HT1080 (cell line): ENCODE results near the gene GID8. TPM values are rescaled to one million over a fixed set of nuclear protein-coding genes. Genes with fewer than 3 reads are reported as not detected.
"Not testable (repeated sequence)": the region's sequence is repeated elsewhere in the genome, so short reads cannot be mapped to it uniquely, and the experiment has no call there.

Experiments used
- DNase-seq: peaks from one replicate; pipeline ENCODE4 v3.0.0-alpha.2; 2015; ENCODE audit warnings: low read depth
- total RNA-seq: library from RNA; depleted of rRNA; stranded (reverse); fragments of >200 nt; shearing (Covaris generic); gene quantifications from 2 replicates; pipeline ENCODE4 v1.2.3, GENCODE V29; 2014

GID8 gene
- total RNA-seq, 1 experiment from 2014 or later: 29.2 TPM

DNA sequence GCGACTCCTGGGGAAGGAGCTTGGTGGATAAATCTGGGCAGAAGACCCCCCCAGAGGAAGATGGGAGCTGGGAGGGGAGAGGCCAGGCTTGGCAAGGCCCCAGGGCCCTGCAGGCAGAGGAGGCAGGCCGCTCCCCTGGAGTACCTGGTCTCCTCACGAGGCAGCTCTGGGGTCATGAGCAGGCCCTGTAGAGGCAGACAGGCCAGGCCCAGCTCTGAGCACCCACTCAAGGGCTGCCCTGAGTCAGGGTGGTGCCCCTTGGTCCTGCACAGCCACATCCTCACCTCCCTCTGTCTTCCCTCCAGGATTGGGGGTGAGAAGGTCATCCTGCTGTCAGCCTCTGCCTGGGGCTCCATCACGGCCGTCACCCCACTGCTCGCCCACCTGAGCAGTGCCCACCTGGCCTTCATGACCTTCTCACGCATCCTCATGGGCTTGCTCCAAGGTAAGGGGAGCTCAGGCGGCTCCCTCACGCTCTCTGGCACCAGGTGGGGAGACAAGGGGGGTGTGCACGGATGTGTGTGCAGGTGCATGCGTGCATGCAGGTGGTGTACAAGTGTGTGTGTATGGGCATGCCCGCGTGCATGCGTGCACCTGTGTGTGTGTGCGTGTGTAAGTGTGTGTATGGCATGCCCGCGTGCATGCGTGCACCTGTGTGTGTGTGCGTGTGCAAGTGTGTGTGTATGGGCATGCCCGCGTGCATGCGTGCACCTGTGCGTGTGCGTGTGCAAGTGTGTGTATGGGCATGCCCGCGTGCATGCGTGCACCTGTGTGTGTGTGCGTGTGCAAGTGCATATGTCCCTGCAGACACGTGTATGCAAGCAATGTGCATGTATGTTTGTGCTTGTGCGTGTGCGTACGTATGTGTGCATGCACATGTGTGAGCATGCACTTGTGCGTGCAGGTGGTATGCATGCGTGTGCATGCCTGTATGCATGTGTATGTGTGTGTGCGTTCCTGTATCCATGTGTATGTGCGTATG lies 19.5 kb downstream of the GID8 start:
- no peak for DNase-seq

DNA sequence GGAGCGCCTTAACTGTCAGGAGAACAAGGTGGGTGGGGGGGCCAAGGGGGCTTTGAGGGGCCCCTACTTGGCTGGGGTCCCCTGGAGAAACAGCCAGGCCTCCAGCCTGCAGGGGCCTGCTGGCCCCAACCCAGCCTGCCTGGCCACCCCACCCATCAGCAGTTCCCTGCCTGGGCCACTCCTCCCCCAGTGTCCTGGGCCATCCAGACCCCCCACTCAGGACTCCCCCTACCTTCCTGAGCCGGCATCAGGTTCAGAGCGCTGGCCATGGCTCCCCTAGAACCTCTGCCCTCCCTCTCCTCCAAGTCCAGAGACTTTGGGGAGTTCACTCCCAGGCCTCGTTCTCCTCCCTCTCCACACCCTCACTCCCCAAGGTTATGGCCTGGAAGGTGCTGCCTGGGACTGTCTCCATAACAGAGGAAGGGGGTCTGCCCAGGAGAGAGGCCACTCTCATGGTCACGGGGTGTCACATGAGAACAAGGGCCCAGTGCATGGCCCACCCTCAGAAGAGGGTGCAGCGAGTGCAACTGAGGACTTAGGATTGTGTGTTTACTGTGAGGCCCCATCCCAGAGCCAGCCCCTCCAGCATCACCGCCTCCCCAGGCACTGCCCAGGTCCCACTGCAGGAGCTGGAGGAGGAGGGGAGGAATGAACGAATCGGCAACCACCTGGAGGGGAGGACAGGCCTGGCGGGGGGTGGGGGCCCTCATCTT lies 20.6 kb downstream of the GID8 start:
- DNase-seq: no peak

DNA sequence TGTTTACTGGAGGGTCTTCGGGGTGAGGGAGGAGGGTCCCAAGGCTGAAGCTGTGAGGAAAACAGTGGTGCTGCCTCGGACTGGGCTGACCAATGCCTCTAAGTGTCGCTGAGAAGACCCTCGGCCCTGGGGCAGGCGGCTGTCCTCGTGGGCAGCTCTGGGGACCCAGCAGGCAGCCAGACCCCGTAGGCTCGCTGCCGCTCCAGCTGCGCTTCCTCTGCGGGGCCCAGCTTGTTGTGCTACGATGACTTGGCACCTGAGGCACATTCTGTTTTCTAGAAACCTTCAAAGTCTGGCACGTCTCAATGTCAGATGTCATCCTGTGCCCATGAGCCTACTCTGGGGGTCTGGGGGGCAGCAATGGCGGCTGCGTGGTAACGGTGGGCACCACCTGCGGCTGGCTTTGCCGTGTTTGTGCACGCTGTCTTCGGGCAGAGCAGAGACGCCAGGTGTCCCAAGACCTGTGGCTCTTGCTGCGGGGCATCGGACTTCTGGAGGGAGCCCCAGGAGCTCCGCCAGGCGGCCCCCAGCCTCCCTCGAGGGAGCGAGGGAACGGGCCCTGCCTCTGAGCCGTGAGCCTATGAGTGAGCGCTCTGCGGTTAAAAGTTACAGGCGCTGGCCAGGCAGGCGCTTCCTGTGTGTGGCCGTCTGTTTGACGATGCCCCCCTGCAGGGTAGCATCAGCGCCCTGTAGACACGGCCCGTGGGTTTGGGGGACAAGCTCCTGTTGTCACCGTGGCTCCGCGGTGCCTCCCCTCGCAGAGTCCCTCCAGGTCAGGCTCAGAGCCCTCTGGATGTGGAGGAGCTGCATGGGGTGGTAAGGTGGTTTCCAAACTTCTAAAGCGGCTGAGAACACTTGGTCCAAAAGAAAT lies 21.4 kb downstream of the GID8 start:
- no peak for DNase-seq

DNA sequence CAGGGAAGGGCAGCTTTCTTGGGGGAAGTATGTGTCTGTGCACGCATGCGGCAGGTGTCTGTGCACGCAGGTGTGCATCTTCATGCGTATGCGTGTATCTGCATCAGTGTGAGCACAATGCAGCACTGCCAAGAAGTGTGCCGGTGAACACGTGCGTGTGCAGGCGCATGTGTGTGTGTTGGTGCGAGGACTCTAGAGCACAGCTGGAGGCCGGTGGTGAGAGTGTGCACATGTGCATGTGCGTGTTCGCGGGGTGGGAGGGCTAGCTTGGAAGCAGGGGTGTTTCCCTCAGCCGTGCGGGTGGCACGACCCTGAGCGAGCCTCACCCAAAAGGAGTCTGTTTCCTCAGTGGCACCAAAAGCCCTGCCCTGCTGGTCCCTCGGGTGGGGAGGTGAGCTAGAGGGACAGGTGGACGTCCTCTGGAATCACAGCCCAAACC lies 22.1 kb downstream of the GID8 start:
- no peak for DNase-seq

DNA sequence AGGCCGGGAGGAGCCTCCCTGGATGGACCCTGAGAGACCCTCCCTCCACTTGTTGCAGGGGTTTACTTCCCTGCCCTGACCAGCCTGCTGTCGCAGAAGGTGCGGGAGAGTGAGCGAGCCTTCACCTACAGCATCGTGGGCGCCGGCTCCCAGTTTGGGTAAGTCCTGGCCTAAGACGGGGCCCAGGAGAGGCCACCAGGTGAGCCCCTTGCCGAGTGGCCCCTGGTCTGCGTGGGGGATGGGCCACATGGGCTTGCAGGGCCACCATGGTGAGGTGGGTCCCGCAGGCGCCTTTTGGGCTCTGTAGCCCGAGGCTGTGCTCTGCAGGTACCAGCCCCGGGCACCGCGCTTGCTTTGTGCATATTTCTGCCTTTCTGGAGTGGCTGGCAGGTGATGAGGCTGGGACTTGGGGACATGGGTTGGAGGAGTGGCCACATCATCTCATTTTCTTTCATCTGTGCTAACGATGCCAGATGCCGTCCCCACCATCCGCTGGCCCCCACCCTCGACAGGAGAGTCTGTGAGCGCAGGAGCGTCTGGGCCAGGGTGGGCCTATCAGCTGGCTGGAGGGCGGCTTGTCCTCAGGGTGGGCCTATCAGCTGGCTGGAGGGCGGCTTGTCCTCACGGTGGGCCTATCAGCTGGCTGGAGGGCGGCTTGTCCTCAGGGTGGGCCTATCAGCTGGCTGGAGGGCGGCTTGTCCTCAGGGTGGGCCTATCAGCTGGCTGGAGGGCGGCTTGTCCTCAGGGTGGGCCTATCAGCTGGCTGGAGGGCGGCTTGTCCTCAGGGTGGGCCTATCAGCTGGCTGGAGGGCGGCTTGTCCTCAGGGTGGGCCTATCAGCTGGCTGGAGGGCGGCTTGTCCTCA lies 22.7 kb downstream of the GID8 start:
- DNase-seq: not testable (repeated sequence)

DNA sequence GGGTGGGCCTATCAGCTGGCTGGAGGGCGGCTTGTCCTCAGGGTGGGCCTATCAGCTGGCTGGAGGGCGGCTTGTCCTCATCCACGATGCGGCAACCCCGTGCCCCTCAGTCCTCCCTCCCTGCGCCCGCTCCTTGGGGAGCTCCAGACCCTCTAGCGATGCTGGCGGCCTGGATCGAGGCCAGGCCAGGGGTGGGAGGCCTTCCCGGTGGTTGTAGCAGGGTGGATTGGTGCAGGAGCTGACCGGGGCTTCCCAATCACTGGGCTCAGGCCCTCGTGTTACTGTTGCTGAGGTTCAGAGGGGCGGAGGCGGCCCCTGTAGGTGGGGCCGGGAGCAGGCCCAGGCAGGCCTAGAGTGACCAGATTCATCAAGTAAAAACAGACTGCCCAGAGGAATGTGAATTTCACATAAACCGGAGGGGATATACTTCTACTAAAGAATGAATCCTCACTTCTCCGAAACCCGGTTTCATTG lies 23.4 kb downstream of the GID8 start:
- DNase-seq: no peak

DNA sequence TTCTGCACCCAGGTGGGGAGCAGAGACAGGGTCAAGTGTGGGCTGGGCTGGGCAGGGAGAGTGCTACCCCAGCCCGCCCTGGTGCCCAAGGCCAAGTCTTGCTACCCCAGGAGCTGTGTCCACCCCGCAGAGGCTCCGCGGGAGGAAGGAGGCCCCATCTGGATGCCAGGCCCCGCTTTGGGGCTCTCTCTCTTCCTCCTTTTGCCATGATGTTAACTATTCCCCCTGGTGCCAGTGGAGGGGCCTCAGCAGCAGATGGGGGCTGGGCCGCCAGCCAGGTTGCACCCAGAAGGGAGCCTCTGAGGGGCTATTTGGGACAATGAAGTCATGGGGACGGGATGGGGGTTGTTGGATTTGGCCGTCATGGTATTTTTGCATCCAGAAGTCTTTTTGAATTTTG lies 23.9 kb downstream of the GID8 start:
- DNase-seq: no peak

DNA sequence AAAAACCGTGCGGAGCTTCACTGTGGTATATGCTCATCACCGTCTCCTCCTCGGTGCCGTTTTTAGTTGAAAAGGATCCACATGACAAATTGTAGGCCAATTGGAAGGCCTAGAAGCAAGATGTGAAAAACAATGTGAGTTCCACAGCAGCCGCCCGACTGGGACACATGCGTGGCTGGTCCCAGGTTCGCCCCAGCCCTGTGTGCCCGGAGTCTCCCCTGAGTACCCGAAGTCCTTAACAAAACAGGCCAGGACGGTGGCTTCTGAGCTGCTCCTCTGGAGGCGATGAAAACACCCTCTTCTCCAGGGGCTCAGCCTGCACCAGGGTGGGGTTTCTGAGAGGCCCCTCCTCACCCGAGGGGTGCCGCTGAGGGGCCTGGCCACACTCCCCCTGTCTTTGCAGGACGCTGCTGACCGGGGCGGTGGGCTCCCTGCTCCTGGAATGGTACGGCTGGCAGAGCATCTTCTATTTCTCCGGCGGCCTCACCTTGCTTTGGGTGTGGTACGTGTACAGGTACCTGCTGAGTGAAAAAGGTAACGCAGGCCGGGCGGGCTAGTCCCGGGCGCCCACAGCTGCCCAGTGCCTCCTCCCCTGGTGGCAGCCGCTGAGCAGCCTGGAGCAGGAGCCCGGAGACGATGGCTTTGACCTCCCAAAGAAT lies 24.4 kb downstream of the GID8 start:
- no peak for DNase-seq

DNA sequence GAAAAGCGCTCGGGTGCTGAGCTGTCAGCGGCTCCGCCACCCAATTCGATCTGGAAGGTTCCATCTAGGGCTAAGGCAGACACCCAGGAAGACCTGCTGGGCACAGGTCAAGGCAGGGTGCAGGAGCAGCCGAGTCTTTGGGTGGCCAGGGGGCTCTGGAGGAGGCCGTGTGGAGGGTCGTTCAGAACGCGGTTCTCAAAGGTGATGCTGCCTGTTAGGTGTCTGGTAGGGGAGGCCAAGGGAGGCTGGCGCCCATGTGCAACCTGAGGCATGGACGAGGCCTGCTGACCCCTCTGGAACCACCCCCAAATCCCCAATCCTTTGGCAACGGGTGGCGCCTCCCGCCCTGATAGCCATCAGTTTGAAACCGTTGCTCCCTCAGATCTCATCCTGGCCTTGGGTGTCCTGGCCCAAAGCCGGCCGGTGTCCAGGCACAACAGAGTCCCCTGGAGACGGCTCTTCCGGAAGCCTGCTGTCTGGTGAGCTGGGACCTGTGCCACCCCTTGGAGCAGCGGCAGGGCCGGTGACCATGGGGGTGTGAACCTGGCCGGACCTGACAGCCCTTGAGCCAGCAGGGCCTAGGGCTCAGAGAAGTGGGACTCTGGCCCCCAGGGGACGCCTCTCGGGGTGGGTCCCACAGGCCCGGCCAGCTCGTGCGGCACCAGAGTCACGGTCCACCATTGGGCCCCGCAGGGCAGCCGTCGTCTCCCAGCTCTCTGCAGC lies 25.1 kb downstream of the GID8 start:
- DNase-seq: no peak

DNA sequence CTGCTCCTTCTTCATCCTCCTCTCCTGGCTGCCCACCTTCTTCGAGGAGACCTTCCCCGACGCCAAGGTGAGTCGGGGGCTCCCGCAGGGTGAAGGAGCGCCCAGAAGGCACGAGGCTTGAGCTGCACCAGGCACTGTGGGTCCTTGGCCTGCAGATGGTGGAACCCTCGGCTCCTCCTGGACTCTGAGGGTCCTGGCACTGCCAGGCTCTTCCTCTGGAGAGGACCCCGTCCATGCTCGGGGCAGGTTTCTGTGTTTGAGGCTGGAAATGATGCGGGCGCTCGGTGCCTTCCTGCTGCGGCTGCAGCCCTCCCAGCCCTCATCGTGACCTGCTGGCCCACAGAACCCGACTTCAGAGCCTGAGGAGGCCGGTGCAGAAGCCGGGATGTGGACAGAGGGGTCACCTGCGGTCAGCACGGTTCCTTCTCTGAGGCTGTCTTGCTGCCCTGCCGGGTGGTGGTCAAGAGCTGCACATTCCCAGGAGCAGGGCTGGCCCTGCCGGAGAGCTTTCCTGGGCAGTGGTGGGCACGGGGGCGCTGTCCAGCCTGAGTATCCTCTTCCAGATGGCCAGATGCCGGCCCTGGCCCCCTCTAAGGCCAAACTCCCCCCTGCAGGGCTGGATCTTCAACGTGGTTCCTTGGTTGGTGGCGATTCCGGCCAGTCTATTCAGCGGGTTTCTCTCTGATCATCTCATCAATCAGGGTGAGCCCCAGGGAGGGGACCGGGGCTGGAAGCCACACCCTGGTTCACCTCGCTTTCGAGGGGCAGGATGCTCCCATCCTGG lies 25.9 kb downstream of the GID8 start:
- DNase-seq: no peak

DNA sequence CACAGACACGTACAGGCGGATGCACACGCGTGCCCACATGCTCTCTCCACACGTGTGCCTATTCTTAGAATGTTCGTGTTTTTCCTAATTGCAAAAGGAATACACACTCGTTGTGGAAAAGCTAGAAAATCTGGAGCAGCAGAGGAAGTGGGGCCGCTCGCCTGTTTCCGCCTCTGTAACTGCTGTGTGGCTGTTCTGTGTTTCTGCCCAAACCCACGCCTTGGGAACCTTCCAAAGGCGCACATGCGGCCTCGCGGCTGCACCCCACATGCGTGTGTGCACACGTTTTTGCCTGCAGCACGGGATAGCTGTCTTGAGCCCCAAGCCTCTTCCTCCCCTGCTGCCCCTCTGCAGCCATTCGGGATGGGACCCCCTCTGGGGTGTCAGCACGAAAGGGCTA lies 26.8 kb downstream of the GID8 start:
- DNase-seq: no peak

DNA sequence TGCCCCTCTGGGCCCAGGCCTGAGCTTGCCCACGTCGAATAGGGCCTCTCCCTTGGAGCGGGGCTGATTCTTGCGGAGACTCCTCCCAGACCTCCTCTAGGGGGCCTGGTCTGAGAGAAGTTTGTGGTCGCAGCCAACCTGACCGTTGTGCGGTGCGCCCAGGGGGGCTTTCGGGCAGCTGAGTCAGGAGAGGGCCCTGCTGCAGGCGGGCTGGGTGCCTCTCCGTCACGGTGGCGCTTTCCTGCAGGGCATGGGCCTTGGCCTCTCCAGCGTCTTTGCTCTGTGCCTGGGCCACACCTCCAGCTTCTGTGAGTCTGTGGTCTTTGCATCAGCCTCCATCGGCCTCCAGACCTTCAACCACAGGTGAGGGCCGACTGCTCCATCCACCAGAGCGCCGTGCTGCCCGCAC lies 27.4 kb downstream of the GID8 start:
- no peak for DNase-seq

DNA sequence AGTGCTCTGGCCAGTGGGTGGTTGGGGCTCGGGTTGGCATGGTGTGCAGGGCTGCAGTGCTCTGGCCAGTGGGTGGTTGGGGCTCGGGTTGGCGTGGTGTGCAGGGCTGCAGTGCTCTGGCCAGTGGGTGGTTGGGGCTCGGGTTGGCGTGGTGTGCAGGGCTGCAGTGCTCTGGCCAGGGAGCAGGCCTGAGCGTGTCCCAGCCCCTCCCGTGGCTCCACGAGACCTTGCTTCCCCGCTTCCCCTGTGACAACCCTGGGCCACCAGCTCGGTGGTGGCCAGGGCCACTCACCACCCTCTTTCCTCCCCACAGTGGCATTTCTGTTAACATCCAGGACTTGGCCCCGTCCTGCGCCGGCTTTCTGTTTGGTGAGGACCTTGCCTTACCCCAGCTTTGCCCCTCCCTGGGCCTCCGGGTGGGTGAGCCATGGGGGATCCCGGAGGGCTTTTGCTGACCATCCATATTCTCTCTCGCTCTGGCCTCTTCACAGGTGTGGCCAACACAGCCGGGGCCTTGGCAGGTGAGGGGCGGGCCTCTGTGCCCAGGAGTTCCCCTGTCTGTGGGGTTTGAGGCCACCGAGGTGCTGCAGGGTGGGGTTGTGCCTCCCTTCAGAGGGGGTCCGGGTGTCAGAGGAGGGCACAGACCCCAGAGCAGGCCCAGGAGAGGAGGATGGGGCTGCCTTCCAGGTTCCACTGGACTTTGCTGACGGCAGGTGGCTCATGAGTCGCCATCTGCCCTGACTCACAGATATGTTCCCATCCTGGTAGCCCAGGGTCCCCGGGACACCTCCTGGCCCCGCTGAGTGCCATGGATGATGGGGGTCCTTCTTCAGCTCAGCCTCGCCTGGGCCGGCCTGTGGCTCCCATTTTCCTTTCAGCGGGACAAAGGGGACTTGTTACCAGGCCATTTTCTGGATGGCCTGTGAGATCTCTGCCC lies 28.5 kb downstream of the GID8 start:
- DNase-seq: no peak

DNA sequence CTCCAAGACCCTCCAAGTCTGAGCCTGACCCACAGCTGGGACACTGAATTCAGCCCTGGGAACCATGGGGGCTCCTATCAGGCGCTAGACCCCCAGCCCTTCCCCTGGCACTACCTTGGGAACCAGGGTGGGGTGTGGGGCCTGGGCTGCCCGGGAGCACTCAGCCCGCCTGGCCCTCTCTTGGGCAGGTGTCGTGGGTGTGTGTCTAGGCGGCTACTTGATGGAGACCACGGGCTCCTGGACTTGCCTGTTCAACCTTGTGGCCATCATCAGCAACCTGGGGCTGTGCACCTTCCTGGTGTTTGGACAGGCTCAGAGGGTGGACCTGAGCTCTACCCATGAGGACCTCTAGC lies 29.2 kb downstream of the GID8 start:
- no peak for DNase-seq

DNA sequence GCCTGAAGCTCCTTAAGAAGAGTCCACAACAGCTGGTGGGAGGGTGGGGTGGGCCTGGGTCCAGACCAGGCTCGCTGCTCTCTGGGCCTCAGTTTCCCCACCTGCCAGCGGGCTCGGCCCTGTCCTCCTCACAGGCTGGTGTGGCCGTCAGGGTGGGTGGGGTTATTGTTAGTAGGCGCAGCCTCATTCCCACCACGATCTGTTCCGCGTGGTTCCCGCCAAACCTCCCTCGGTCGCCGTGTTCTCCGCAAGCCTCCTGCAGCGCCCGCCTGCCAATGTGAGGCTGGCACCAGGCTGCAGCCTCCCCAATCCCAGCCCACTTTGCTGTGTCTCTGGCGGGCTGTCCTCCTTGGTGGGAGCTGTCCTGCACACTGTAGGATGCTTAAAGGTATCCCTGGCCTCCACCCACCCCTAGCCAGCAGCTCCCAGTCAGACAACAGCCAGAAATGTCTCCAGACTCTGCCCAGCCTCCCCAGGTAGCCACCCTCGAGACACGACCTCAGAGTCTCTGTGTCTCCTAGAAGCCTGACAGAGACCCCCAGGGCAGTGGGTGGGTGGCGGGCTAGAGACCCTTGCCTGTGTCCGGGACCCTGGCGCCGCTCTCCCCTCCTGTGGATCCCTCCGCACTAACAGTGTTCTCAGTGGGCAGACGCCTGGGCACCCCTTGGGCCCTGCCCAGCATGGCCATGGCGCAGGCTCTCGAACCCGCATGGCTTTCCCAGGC lies 29.8 kb downstream of the GID8 start:
- DNase-seq: no peak

DNA sequence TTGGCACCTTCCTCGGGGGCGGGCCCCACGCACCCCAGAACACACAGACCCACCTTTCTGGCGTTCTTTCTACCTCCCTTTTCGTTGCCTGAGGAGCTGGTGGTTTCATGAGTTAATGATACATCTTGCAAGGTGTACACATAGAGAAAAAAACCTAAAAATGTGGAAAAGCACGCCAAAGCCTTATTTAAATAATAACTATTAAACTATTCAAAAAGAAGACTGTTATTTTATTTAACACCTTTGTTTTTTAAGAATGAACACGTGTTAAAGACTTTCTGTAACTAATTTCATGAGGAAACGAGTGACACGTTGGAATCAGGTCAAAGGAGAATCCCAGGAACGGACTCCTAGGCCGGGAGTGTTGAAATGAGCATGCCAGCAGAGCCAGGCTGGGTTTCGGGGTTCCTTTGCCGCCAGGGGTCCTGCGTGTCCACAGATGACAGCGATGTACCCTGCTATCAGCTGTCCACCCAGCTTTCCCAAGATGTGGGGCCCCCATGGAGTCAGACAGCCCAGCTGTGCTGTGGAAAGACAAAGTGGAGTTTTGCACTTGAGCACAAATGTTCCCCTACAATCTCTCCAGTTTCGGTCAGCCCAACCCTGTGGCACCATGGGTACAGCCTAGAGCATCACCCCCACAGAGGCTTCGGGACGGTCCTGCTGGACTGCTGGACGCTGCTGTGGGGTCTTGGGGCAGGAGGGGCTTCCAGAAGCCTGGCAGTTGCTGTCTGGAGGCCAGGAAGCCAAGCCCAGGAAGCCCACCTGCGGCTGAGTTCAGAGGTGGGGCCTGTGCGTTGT lies 30.6 kb downstream of the GID8 start:
- no peak for DNase-seq
